ENCODE results near the gene ELL2.

The ELL2 gene

DNA sequence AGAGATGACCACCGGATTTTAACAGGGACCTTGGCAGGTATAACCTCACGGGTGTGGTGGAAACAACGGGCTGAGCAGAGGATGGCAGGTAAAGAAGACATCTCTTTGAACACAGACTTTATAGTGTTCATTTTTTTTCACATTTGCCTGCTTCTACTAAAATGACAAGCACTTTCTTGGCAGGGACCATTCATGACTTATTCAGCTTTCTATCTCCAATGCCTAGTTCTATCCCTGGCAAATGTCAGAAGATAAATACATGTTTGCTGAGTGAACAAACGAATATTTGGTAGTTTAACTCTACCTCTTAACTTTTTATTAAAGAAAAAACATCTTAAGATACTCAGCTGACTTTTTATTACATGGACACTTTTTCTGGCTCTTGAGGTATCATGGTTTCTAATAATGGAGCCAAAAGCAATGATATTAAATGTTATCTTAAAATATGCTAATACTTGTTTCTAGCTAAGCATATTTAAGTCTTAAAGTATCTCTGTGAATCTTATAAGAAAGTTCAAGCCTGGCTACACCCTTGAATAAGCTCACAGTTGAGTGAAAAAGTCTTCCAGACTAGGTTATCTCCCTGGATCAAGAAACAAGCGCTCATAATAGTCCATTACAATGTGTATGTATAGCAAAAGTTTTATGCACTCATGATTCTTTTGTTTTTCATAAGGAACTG lies 8.5 kb downstream of the ELL2 start:
- TF ChIP-seq CTCF (conservative IDR thresholded peaks at IDR 0.05; ENCODE audit: control insufficient read depth, insufficient read depth, low read depth, low read length), result no peak
- H3K4me3 ChIP-seq (ENCODE audit: control insufficient read depth, low read depth, low read length), result no peak overlapping the region
- DNase-seq (ENCODE audit: low read depth), result no peak

DNA sequence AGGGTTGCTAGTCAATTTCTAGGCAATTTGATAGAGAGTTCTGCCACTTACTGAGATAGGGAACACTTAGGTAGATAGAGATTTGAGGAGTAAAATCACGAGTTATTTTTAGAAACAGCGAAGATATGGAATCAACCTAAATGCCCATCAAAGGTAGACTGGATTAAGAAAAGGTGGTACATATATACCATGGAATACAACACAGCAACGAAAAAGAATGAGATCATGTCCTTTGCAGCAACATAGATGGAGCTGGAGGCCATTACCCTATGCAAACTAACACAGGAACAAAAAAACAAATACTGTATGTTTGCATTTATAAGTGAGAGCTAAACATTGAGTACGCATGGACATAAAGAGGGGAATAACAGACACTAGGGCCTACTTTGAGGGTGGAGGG lies 9.7 kb downstream of the ELL2 start:
- no peak overlapping the region for H3K4me3 ChIP-seq (ENCODE audit: control insufficient read depth, low read depth, low read length)
- DNase-seq (ENCODE audit: low read depth), result no peak
- no peak for TF ChIP-seq CTCF (conservative IDR thresholded peaks at IDR 0.05; ENCODE audit: control insufficient read depth, insufficient read depth, low read depth, low read length)

DNA sequence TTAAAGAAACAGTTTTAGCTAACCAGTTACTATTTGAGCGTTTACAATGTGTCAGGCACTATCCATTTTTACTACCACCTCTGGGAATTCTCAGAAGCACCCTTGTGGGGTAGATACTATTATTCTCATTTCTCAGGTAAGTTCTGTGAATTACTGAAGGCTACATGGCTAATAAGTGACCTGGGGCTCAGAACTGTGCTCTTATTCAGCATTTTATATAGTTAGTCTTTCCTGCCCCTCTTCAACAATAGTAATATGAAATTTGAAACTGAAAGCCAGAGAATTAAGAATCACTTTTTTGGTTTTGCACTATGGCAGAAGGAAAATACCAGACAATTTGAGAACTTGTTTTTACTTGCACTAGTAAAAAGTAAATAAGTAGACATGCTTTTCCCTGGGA lies 11.8 kb downstream of the ELL2 start:
- no peak overlapping the region for H3K4me3 ChIP-seq (ENCODE audit: control insufficient read depth, low read depth, low read length)
- no peak for TF ChIP-seq CTCF (conservative IDR thresholded peaks at IDR 0.05; ENCODE audit: control insufficient read depth, insufficient read depth, low read depth, low read length)

DNA sequence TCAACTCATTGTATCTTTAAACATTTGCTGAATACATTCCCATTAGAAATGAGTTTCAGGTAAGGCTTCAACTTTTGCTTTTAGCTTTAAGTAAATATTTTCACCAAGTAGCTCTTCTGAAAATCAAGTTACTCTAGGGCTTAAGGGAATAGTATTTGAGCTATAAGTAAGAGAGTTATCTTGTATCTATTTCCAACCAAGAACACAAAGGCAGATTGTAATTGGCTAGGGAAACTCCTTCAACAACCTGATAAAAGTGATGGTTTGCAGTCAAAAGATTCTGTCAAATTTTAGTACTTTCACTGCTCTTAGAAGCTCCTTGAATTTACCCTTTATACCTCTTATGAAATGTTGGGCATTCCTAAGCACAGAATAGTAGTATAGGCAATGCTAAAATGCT lies 13.0 kb downstream of the ELL2 start:
- H3K4me3 ChIP-seq (ENCODE audit: control insufficient read depth, low read depth, low read length), result no peak overlapping the region
- TF ChIP-seq CTCF (conservative IDR thresholded peaks at IDR 0.05; ENCODE audit: control insufficient read depth, insufficient read depth, low read depth, low read length), result no peak
- DNase-seq (ENCODE audit: low read depth), result no peak

More for the DNA sequence above, 11.8 kb downstream of the ELL2 start:
- no peak for DNase-seq (ENCODE audit: low read depth)

DNA sequence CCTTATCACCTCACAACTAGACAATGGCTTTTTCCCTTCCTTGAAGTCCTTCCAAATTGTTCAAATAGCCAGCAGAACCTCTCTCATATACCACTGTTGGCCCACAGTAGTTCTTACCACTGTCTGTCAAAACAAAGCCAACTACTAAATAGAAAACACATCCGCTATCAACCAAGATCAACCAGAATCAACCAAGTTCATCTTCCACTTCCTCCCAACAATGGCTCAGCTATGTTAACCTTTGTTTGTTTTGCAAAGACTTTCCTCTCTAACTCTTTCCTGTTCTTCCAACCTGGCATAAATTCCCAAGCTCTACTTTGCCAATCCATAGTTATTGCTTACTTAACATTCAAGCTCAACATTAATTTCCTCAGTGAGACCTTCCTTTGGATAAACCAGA lies 15.2 kb downstream of the ELL2 start:
- DNase-seq (ENCODE audit: low read depth), result no peak
- TF ChIP-seq CTCF (conservative IDR thresholded peaks at IDR 0.05; ENCODE audit: control insufficient read depth, insufficient read depth, low read depth, low read length), result no peak
- no peak overlapping the region for H3K4me3 ChIP-seq (ENCODE audit: control insufficient read depth, low read depth, low read length)

DNA sequence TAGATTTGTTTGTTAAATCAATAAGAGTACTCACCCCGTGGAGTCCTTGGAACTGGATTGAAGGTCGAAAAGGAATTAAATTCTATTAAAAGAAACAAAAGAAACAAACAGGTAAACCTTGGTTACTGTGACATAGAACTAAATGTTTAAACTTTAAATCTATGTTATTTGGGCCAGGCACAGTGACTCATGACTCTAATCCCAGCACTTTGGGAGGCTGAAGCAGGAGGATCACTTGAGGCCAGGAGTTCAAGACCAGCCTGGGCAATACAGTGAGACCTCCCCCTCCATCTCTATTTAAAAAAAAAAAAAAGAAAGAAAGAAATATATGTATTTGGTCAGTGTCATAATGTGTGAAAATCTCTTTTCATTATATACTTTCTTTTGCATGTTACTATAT lies 18.7 kb downstream of the ELL2 start:
- DNase-seq (ENCODE audit: low read depth), result no peak
- TF ChIP-seq CTCF (conservative IDR thresholded peaks at IDR 0.05; ENCODE audit: control insufficient read depth, insufficient read depth, low read depth, low read length), result no peak
- no peak overlapping the region for H3K4me3 ChIP-seq (ENCODE audit: control insufficient read depth, low read depth, low read length)

GRCh38 chr5:95942414-95942813 lies 19.2 kb downstream of the ELL2 start:
- DNase-seq (ENCODE audit: low read depth), result no peak
- no peak overlapping the region for H3K4me3 ChIP-seq (ENCODE audit: control insufficient read depth, low read depth, low read length)
- no peak for TF ChIP-seq CTCF (conservative IDR thresholded peaks at IDR 0.05; ENCODE audit: control insufficient read depth, insufficient read depth, low read depth, low read length)

Measured in fibroblast of mammary gland (primary cell).